ENCODE results near the gene AIMP1. TPM values are rescaled to one million over a fixed set of nuclear protein-coding genes. Genes with fewer than 3 reads are reported as not detected.
A peak's percentile ranks its signal among the peaks of the same experiment; 100 is the strongest.
"Not testable (repeated sequence)": the region's sequence is repeated elsewhere in the genome, so short reads cannot be mapped to it uniquely, and the experiment has no call there.

AIMP1 gene
- total RNA-seq, 3 donors from 2014 or later (not counting 1 experiment from before 2014, with no cell fraction given) = 37.7 to 46.8 (median 40.3) TPM

DNA sequence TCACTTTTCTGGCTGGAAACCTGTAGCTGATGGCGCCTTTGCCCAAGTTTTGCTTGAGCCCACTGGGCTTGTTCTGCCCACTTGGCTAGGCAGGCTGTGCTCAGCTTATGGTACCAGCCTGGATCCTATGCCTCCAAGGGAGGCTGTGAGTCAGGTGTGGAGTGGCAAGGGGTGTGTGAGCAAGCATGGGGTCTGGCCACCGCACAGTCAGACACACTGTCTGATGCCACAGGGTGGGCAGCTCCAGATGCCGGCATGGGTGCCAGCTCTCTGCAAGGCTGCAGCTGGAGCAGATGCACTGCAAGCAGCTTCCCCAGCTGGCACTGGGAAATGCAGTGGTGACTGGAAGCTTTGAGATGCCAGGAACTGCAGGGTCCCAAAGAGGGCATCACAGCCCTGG is 68.5 kb downstream of the AIMP1 start:
- ATAC-seq (peak in 1 of 3 donors; percentile 17), DNase-seq (no peak)
- Histone ChIP-seq H3K9me3 (ENCODE audit: control insufficient read depth, insufficient read depth, low read length) (no peaks in the 10 kb centered on the region), H3K4me1 (ENCODE audit: control insufficient read depth, insufficient read depth, low read length) (no peaks in the 10 kb centered on the region), H3K36me3 (ENCODE audit: control insufficient read depth, insufficient read depth, low read length) (no peaks in the 10 kb centered on the region), H3K27ac (ENCODE audit: low read length) (no peak overlapping the region), H3K27me3 (ENCODE audit: control insufficient read depth, insufficient read depth, low read length) (no peaks in the 10 kb centered on the region), H3K4me3 (ENCODE audit: low read length) (no peak overlapping the region)
- Mint-ChIP-seq H3K4me1 (no peaks in the 10 kb centered on the region), H3K4me3 (no peak overlapping the region), H3K27me3 (ENCODE audit: low read depth in 2 of 2) (peaks cover 0 to 2% of the 10 kb centered on the region in 2 donors), H3K27ac (no peak overlapping the region), H3K9me3 (peaks cover 2 to 6% of the 10 kb centered on the region in 2 donors), H3K36me3 (no peaks in the 10 kb centered on the region)
- WGBS (ENCODE audit: insufficient coverage) = 97% methylated on average over 3 of the region's 3 CpGs
- TF ChIP-seq, protein P1, sequence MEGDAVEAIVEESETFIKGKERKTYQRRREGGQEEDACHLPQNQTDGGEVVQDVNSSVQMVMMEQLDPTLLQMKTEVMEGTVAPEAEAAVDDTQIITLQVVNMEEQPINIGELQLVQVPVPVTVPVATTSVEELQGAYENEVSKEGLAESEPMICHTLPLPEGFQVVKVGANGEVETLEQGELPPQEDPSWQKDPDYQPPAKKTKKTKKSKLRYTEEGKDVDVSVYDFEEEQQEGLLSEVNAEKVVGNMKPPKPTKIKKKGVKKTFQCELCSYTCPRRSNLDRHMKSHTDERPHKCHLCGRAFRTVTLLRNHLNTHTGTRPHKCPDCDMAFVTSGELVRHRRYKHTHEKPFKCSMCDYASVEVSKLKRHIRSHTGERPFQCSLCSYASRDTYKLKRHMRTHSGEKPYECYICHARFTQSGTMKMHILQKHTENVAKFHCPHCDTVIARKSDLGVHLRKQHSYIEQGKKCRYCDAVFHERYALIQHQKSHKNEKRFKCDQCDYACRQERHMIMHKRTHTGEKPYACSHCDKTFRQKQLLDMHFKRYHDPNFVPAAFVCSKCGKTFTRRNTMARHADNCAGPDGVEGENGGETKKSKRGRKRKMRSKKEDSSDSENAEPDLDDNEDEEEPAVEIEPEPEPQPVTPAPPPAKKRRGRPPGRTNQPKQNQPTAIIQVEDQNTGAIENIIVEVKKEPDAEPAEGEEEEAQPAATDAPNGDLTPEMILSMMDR (IDR thresholded peaks at IDR 0.05) = no peak
- intact Hi-C loops (cut with micrococcal nuclease) = no loop called here

DNA sequence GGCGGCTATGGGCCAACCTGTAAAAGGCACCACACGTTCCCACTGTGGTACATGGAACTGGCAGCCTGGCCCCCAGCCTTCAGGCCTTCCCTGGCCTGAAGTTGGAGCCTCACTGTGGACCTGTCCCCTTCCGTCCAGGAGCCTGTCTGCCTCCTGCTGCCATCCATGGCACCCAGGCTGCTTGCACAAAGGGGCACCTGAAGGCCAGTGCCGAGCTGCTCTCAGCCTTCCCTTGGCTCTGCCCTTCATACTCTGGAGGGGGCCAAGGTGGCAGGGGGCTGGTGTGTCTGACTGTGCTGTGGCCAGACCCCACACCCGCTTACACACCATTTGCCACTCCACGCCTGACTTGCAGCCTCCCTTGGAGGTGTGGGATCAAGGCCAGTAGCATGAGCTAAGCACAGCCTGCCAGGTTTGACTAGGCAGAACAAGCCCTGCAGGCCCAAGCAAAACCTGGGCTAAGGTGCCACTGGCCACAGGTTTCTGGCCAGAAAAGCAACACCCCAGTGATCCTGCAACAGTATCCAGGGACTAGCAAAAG is 69.6 kb downstream of the AIMP1 start:
- Histone ChIP-seq H3K9me3 (ENCODE audit: control insufficient read depth, insufficient read depth, low read length) (no peaks in the 10 kb centered on the region), H3K4me1 (ENCODE audit: control insufficient read depth, insufficient read depth, low read length) (no peaks in the 10 kb centered on the region), H3K27me3 (ENCODE audit: control insufficient read depth, insufficient read depth, low read length) (no peaks in the 10 kb centered on the region), H3K4me3 (ENCODE audit: low read length) (no peak overlapping the region), H3K27ac (ENCODE audit: low read length) (no peak overlapping the region), H3K36me3 (ENCODE audit: control insufficient read depth, insufficient read depth, low read length) (no peaks in the 10 kb centered on the region)
- H3K4me3 Mint-ChIP-seq = no peak overlapping the region
- H3K9me3 Mint-ChIP-seq = peaks cover 2 to 6% of the 10 kb centered on the region in 2 donors
- H3K36me3 Mint-ChIP-seq = no peaks in the 10 kb centered on the region
- ATAC-seq = no peak
- H3K27ac Mint-ChIP-seq = no peak overlapping the region
- TF ChIP-seq, protein P1 (IDR thresholded peaks at IDR 0.05) = no peak
- no peak for DNase-seq
- intact Hi-C loops (cut with micrococcal nuclease) = no loop called here
- peaks cover 0 to 2% of the 10 kb centered on the region in 2 donors for H3K27me3 Mint-ChIP-seq (ENCODE audit: low read depth in 2 of 2)
- no peaks in the 10 kb centered on the region for H3K4me1 Mint-ChIP-seq
- 73% methylated on average over 6 of the region's 6 CpGs for WGBS (ENCODE audit: insufficient coverage)

DNA sequence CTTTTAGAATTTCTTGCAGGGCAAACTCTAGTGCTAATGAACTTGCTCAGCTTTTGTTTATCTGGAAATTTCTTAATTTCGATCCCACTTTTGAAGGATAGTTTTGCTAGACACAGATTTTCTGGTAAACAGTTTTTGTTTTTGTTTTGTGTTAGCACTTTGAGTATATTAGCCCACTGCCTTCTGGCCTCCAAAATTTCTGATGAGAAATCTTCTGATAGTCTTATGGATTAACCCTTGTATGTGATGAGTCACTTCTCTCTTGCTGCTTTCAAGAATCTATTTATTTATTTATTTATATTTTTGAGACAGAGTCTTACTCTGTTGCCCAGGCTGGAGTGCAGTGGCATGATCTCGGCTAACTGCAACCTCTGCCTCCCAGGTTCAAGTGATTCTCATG is 79.2 kb downstream of the AIMP1 start:
- Histone ChIP-seq H3K36me3 (ENCODE audit: control insufficient read depth, insufficient read depth, low read length) (no peaks in the 10 kb centered on the region), H3K27ac (ENCODE audit: low read length) (no peak overlapping the region), H3K27me3 (ENCODE audit: control insufficient read depth, insufficient read depth, low read length) (no peaks in the 10 kb centered on the region), H3K4me3 (ENCODE audit: low read length) (no peak overlapping the region), H3K4me1 (ENCODE audit: control insufficient read depth, insufficient read depth, low read length) (no peaks in the 10 kb centered on the region), H3K9me3 (ENCODE audit: control insufficient read depth, insufficient read depth, low read length) (peaks cover 6% of the 10 kb centered on the region)
- TF ChIP-seq, protein P1 (IDR thresholded peaks at IDR 0.05) = no peak
- no peaks in the 10 kb centered on the region for H3K4me1 Mint-ChIP-seq
- intact Hi-C loops (cut with micrococcal nuclease) = no loop called here
- ATAC-seq (no peak), DNase-seq (no peak)
- H3K4me3 Mint-ChIP-seq = no peak overlapping the region
- H3K36me3 Mint-ChIP-seq = peaks cover 8% of the 10 kb centered on the region
- H3K27ac Mint-ChIP-seq = no peak overlapping the region
- no peaks in the 10 kb centered on the region for H3K27me3 Mint-ChIP-seq (ENCODE audit: low read depth in 2 of 2)
- H3K9me3 Mint-ChIP-seq = peaks cover 14 to 18% of the 10 kb centered on the region in 2 donors
- WGBS (ENCODE audit: insufficient coverage) = 75% methylated on average over 2 of the region's 2 CpGs

DNA sequence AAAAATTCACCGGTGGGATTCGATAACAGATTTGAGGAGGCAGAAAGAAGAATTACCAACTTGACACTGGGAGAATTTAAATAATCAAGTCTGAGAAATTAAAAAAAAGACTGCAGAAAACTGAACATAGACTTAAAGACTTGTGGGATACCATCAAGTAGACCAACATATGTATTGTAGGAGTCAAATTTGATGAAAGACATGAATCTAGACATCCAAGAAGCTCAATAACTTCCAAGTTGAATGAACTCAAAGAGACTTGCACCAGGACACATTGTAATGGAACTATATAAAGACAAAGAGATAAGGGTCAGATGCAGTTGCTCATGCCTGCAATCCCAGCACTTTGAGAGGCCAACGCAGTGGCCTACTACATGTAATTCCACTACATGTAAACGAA is 82.5 kb downstream of the AIMP1 start:
- H3K4me3 Mint-ChIP-seq; H3K36me3 Mint-ChIP-seq; H3K4me3 ChIP-seq (ENCODE audit: low read length); H3K27ac Mint-ChIP-seq; DNase-seq; ATAC-seq; H3K27me3 Mint-ChIP-seq (ENCODE audit: low read depth in 2 of 2); H3K9me3 ChIP-seq (ENCODE audit: control insufficient read depth, insufficient read depth, low read length); intact Hi-C loops (cut with micrococcal nuclease); H3K27me3 ChIP-seq (ENCODE audit: control insufficient read depth, insufficient read depth, low read length); H3K36me3 ChIP-seq (ENCODE audit: control insufficient read depth, insufficient read depth, low read length); H3K27ac ChIP-seq (ENCODE audit: low read length); H3K4me1 Mint-ChIP-seq; H3K4me1 ChIP-seq (ENCODE audit: control insufficient read depth, insufficient read depth, low read length): not testable (repeated sequence)
- WGBS (ENCODE audit: insufficient coverage) = 100% methylated on average over 1 of the region's 4 CpGs
- H3K9me3 Mint-ChIP-seq = peaks cover 15 to 16% of the 10 kb centered on the region in 2 donors

Other genes starting within 250 kb of the AIMP1 start
- gene TBCK, start 341 bp upstream of the AIMP1 start, total RNA-seq = 10 to 100 TPM; 49.5 to 78.5 (median 54.2) TPM
- not detected for gene GIMD1, start 52.2 kb downstream of the AIMP1 start, total RNA-seq

Measured in natural killer cell (primary cell).